WTC11 (cell line): ENCODE data around the gene FAM181B. TPM values are rescaled to one million over a fixed set of nuclear protein-coding genes. Genes with fewer than 3 reads are reported as not detected.

Experiments used
- ATAC-seq: fragments of 200-7000 bp; cut with Tn5 transposase; 2 replicates; pipeline ENCODE4 v1.10.0; 2021; ENCODE audit warnings: mild to moderate bottlenecking, moderate library complexity
- CTCF ChIA-PET: fragments of 300-600 bp; sonication (Branson Sonifier 250); formaldehyde crosslinking; loops from one replicate; lab custom pipeline; 2021; ENCODE audit warnings: antibody characterized with exemption; lab: Charles Lee
- POLR2A ChIA-PET: fragments of 350-600 bp; sonication (Branson Sonifier 250); formaldehyde crosslinking; loops from one replicate; lab custom pipeline; 2021; ENCODE audit warnings: antibody characterized with exemption; lab: Charles Lee
- DNase-seq: peaks from one replicate; pipeline ENCODE4 v3.0.0; 2021; ENCODE audit warnings: low spot score
- H3K27ac Mint-ChIP-seq: 2 replicates; pipeline ENCODE4 v1.8.0; 2021; ENCODE audit warnings: mixed read lengths
- H3K27me3 Mint-ChIP-seq: 2 replicates; pipeline ENCODE4 v1.8.0; 2021; ENCODE audit warnings: low read depth, mild to moderate bottlenecking, moderate library complexity, mixed read lengths
- H3K36me3 Mint-ChIP-seq: 2 replicates; pipeline ENCODE4 v1.8.0; 2021; ENCODE audit warnings: mixed read lengths
- H3K4me1 Mint-ChIP-seq: 2 replicates; pipeline ENCODE4 v1.8.0; 2022; ENCODE audit warnings: mixed read lengths
- H3K4me3 Mint-ChIP-seq: 2 replicates; pipeline ENCODE4 v1.8.0; 2021; ENCODE audit warnings: mild to moderate bottlenecking, moderate library complexity, mixed read lengths
- H3K9me3 Mint-ChIP-seq: 2 replicates; pipeline ENCODE4 v1.8.0; 2021; ENCODE audit warnings: mixed read lengths
- AR ChIP-seq: fragments of 250-450 bp; sonication (Bioruptor Pico); IDR thresholded peaks from 2 replicates; pipeline ENCODE4 v1.9.0; 2021; ENCODE audit warnings: mild to moderate bottlenecking
- ATF3 ChIP-seq: sonication (generic); formaldehyde crosslinking; conservative IDR thresholded peaks from 2 replicates; pipeline ENCODE4 v1.8.1; 2022; ENCODE audit warnings: mild to moderate bottlenecking, missing genetic modification reagents
- CBFB ChIP-seq: sonication (generic); formaldehyde crosslinking; IDR thresholded peaks from 2 replicates; pipeline ENCODE4 v1.8.1; 2022; ENCODE audit warnings: mild to moderate bottlenecking, low read depth, missing genetic modification reagents
- CTCF ChIP-seq: fragments of 200-600 bp; IDR thresholded peaks from 2 replicates; pipeline ENCODE4 v1.8.0; 2022; ENCODE audit warnings: antibody characterized with exemption
- E2F4 ChIP-seq: sonication (generic); formaldehyde crosslinking; IDR thresholded peaks from 2 replicates; pipeline ENCODE4 v1.8.1; 2022; ENCODE audit warnings: low read depth, mild to moderate bottlenecking, moderate library complexity, missing genetic modification reagents, borderline replicate concordance
- ELF4 ChIP-seq: sonication (generic); formaldehyde crosslinking; IDR thresholded peaks from 2 replicates; pipeline ENCODE4 v1.8.1; 2022; ENCODE audit warnings: low read depth, mild to moderate bottlenecking, moderate library complexity, missing genetic modification reagents
- ERG ChIP-seq: fragments of 250-450 bp; sonication (Bioruptor Pico); IDR thresholded peaks from 2 replicates; pipeline ENCODE4 v1.8.0; 2021; ENCODE audit warnings: mild to moderate bottlenecking
- ETV6 ChIP-seq: sonication (generic); formaldehyde crosslinking; IDR thresholded peaks from 2 replicates; pipeline ENCODE4 v1.8.1; 2022; ENCODE audit warnings: mild to moderate bottlenecking, missing genetic modification reagents
- FOXP1 ChIP-seq: sonication (generic); formaldehyde crosslinking; IDR thresholded peaks from 2 replicates; pipeline ENCODE4 v1.8.0; 2022; ENCODE audit warnings: missing genetic modification reagents, mild to moderate bottlenecking, moderate library complexity, borderline replicate concordance
- KAT7 ChIP-seq: sonication (generic); formaldehyde crosslinking; IDR thresholded peaks from 2 replicates; pipeline ENCODE4 v1.8.1; 2023; ENCODE audit warnings: missing genetic modification reagents, mild to moderate bottlenecking, borderline replicate concordance
- NFATC4 ChIP-seq: fragments of 250-450 bp; sonication (Bioruptor Pico); IDR thresholded peaks from 2 replicates; pipeline ENCODE4 v1.9.0; 2021; ENCODE audit warnings: mild to moderate bottlenecking
- NR1H2 ChIP-seq: sonication (generic); formaldehyde crosslinking; IDR thresholded peaks from 2 replicates; pipeline ENCODE4 v1.9.0; 2021; ENCODE audit warnings: mild to moderate bottlenecking, moderate library complexity, missing genetic modification reagents
- STAT6 ChIP-seq: sonication (generic); formaldehyde crosslinking; conservative IDR thresholded peaks from 2 replicates; pipeline ENCODE4 v1.8.1; 2023; ENCODE audit warnings: mild to moderate bottlenecking, low read depth, missing genetic modification reagents, moderate library complexity
- TCF7 ChIP-seq: sonication (generic); formaldehyde crosslinking; IDR thresholded peaks from 2 replicates; pipeline ENCODE4 v1.8.0; 2022; ENCODE audit warnings: mild to moderate bottlenecking, low read depth, missing genetic modification reagents, moderate library complexity
- ZNF121 ChIP-seq: sonication (generic); formaldehyde crosslinking; IDR thresholded peaks from 2 replicates; pipeline ENCODE4 v1.8.0; 2023; ENCODE audit warnings: missing genetic modification reagents
- ZNF232 ChIP-seq: sonication (generic); formaldehyde crosslinking; IDR thresholded peaks from 2 replicates; pipeline ENCODE4 v1.8.0; 2022; ENCODE audit warnings: mild to moderate bottlenecking, missing genetic modification reagents
- ZNF671 ChIP-seq: fragments of 250-450 bp; sonication (Bioruptor Pico); IDR thresholded peaks from 2 replicates; pipeline ENCODE4 v1.8.0; 2021; ENCODE audit warnings: mild to moderate bottlenecking
- ZSCAN18 ChIP-seq: fragments of 250-450 bp; sonication (Bioruptor Pico); IDR thresholded peaks from 2 replicates; pipeline ENCODE4 v2.1.2; 2022; ENCODE audit warnings: mild to moderate bottlenecking, moderate library complexity
- total RNA-seq: library from RNA; stranded (reverse); gene quantifications from 3 replicates; pipeline ENCODE4 v1.2.3, GENCODE V29; 2021

FAM181B gene
- total RNA-seq, 1 experiment from 2014 or later: 1.1 TPM

GRCh38 chr11:82703226-82703625 lies 30.4 kb downstream of the FAM181B start:
- TF ChIP-seq FOXP1 (CRISPR knock-in tag): no peak
- no peak for TF ChIP-seq ATF3 (CRISPR knock-in tag)
- TF ChIP-seq AR (CRISPR knock-in tag): no peak
- no peak for TF ChIP-seq ZNF232 (CRISPR knock-in tag)
- TF ChIP-seq, all 79 proteins: peak for 0
- POLR2A ChIA-PET: no interaction called here
- H3K9me3 Mint-ChIP-seq: no peaks in the 10 kb centered on the region
- ATAC-seq: no peak
- H3K4me3 Mint-ChIP-seq: no peak overlapping the region
- H3K4me1 Mint-ChIP-seq: no peaks in the 10 kb centered on the region
- DNase-seq: no peak
- no peaks in the 10 kb centered on the region for H3K36me3 Mint-ChIP-seq
- peaks cover 3% of the 10 kb centered on the region; the same call in 1 of the 2 replicates for H3K27me3 Mint-ChIP-seq
- no peak overlapping the region for H3K27ac Mint-ChIP-seq
- CTCF ChIA-PET: interaction anchor here (0.5 kb wide), 1 partner anchor 598 kb away, joined by 3 read pairs; no protein-coding TSS in a partner anchor

- ChIA-PET POLR2A (no interaction called here), CTCF (interaction anchor here (0.6 to 1.6 kb wide), 13 partner anchors 8 to 754 kb away, joined by 3 to 5 read pairs (median 3); no protein-coding TSS in a partner anchor)
- no peaks in the 10 kb centered on the region for H3K4me1 Mint-ChIP-seq
- ATAC-seq (peak; percentile 95), DNase-seq (peak; percentile 63)
- no peak overlapping the region for H3K4me3 Mint-ChIP-seq
- H3K27me3 Mint-ChIP-seq: peaks cover 3% of the 10 kb centered on the region; the same call in 1 of the 2 replicates
- H3K36me3 Mint-ChIP-seq: no peaks in the 10 kb centered on the region
- H3K9me3 Mint-ChIP-seq: no peaks in the 10 kb centered on the region
- H3K27ac Mint-ChIP-seq: no peak overlapping the region
- TF ChIP-seq ERG (no peak), CTCF (peak; percentile 79), KAT7 (CRISPR knock-in tag) (no peak), ZNF671 (CRISPR knock-in tag) (no peak), E2F4 (no peak)
Measured at GRCh38 chr11:82701847-82702520, 31.7 kb downstream of the FAM181B start.

GRCh38 chr11:82698576-82699352 lies 34.9 kb downstream of the FAM181B start:
- no peak overlapping the region for H3K4me3 Mint-ChIP-seq
- H3K4me1 Mint-ChIP-seq: peaks cover 4% of the 10 kb centered on the region
- no peak overlapping the region for H3K27ac Mint-ChIP-seq
- DNase-seq: no peak
- no peaks in the 10 kb centered on the region; the same call in 1 of the 2 replicates for H3K27me3 Mint-ChIP-seq
- POLR2A ChIA-PET: no interaction called here
- CTCF ChIA-PET: no interaction called here
- no peak for ATAC-seq
- H3K9me3 Mint-ChIP-seq: no peaks in the 10 kb centered on the region
- H3K36me3 Mint-ChIP-seq: no peaks in the 10 kb centered on the region
- no peak for TF ChIP-seq TCF7 (CRISPR knock-in tag)
- TF ChIP-seq STAT6 (CRISPR knock-in tag): no peak
- TF ChIP-seq NR1H2 (CRISPR knock-in tag): no peak
- TF ChIP-seq ELF4: no peak
- TF ChIP-seq NFATC4 (CRISPR knock-in tag): no peak
- TF ChIP-seq CBFB (CRISPR knock-in tag): no peak
- no peak for TF ChIP-seq ETV6
- no peak for TF ChIP-seq ZNF121 (CRISPR knock-in tag)
- no peak for TF ChIP-seq ZSCAN18
